Effector CD8-positive, alpha-beta T cell (primary cell): ENCODE results near the gene FASLG.
"Not testable (repeated sequence)": the region's sequence is repeated elsewhere in the genome, so short reads cannot be mapped to it uniquely, and the experiment has no call there.

Source experiments
- DNase-seq: peaks from one replicate; lab custom pipeline; 2025; lab: John Stamatoyannopoulos, UW

Gene FASLG

DNA sequence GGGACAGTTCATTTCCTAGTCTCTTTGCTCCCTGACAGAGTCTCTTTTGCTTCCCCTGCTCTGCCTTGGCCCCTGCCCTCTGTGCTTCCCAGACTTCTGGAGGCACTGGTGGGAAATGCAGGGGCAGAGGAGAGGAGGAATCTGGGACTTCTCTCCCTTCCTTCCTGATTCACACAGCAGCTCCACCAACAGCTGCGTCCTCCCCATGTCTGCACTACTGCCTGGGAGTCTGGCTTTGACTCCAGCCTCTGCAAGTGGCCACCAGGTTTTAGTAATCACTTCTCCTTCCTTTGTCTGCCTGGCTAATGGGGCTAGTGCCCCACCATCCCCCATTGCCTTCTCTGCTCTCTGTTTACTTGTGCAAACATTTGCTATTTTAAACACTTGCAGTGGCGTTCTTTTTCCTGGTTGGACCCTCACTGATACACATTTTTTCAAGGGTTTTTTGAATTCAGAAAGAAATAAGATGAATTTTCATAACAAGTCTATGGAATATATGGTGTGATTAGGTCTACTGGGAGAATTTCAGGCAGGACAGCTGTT lies 21.9 kb downstream of the FASLG start:
- no peak for DNase-seq

- DNase-seq, result no peak
Observed at GRCh38 chr1:172682812-172683211, 23.9 kb downstream of the FASLG start.

DNA sequence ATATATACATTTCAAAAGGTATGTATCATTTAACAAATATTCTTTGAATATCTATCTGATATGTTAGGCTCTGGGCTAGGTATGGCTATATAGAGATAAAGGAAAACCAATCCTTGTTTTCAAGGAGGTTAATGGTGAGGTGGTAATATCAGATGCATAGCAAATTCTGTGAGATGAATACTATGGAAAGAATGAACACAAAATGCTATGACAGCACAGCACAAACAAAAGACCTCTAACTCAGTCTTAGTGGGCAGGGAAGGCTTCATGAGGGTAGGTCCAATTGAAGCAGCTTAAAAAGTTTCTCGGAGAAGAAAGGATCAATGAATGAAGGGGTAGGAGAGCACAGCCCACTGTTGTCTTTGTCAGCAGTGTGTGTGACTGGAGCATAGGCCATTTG lies 27.2 kb downstream of the FASLG start:
- DNase-seq, result no peak

DNA sequence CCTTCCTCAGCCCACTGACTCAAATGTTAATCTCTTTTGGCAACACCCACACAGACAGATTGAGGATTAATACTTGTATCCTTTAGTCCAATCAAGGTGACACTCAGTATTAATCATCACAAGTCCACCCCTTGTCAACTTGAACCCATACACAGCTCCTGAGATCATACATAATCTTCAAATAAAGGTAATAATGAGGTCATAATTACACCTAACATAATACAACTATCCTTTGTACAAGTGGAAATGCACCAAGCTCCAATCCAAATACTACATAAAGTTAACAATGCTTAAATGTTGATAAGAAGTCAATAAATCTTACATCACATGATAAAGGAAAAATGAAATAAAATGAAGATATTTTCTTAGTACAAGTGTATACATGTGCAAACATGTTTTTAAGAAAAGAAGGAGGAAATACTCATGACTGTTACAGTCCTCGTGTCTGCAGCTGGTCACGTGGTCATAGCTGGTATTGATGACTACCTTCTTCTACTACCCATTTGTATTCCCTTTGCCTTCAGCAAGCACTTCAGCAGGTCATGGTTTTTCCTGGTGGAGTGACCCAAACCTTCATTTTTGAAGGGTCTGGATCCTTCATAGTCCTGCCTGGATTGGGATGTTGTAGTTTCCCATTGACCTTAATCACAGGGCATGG lies 29.7 kb downstream of the FASLG start:
- not testable (repeated sequence) for DNase-seq

- DNase-seq, result not testable (repeated sequence)
Observed at GRCh38 chr1:172690925-172691324, 32.0 kb downstream of the FASLG start.

- no peak for DNase-seq
Observed at GRCh38 chr1:172697534-172698002, 38.7 kb downstream of the FASLG start.

DNA sequence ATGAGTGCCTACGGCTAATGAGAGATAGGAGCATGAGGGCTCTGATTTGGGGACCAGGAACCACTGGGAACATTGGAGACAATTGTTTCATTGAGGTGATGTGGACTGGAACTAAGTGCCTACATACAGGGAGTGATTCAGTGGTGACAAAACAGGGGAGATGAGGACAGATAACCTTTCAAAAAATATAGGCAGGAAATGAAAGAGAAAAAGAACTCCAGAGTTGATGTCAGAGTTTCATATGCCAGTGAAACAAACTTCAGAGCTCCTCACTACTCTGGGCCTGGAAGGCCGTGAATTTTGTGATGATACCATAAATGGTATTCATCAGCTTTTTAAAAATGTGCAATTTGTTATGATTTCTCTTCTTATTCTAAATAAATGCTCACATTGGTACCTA lies 39.3 kb downstream of the FASLG start:
- no peak for DNase-seq

GRCh38 chr1:172699111-172699510 lies 40.2 kb downstream of the FASLG start:
- DNase-seq, result peak; percentile 19

DNA sequence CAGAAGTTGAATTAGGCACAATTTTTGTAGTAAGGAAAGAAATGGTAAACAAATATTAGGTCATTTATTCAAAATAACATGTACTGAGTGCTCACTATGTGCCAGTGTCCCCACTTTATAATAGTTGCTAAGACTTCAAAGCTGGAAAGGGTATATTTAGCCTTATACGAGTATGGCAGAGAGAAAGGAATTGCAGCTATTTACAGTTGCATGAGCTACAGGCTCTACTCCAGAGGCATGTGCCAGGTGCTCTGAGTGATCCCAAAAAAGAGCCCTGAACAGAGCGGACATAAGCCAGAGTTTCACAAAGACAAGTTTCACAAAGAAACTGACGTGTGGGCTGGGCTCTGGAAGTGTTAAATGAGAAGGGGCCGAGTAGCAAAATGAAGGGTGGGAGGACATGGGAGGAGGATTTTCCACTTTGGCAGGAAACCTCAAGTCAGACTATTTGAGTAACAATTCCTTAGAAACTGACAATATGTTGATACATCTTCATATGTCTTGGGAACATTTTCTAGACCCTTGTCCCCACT lies 40.9 kb downstream of the FASLG start:
- no peak for DNase-seq

GRCh38 chr1:172700556-172700955 lies 41.7 kb downstream of the FASLG start:
- no peak for DNase-seq

- DNase-seq, result no peak
Observed at GRCh38 chr1:172704001-172704400, 45.1 kb downstream of the FASLG start.

DNA sequence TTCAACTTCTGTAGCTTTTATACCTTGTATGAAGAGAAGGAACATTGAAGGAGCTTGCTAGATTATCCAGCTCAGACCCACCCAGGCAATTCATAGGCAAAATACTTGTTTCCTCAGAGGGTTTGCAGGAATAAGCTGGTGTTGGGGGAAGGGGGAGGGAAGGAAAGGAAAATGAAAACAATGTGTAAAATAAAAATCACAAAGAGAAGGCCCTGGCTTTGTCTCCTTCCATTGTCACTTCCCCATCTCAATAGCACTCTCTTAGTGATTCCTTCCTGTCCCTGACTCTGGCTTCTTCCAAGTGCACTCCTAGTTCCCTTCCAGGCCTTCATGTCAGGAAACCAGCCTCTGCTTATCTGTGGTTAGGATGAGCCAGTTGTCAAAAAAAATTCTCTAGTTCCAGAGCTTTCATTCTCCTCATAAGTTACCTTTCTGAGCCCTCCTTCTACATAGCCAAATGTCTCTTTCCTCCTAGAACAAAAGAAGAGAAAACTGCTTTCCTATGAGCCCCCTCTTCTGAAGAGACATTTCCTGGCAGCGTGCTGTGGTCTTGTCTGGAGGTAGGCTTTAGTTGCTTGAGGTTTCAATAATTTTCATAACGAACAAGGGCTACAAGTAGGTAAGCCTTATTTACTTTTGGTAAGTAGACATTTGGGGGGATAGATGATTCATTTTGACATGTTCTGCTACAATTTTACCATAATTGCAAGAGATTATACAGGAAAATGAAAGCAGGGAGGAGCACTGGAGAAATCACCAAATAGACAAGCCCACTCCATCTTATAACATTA lies 45.7 kb downstream of the FASLG start:
- no peak for DNase-seq

- DNase-seq, result no peak
Observed at GRCh38 chr1:172708452-172708851, 49.5 kb downstream of the FASLG start.

GRCh38 chr1:172711558-172711957 lies 52.7 kb downstream of the FASLG start:
- DNase-seq, result no peak

DNA sequence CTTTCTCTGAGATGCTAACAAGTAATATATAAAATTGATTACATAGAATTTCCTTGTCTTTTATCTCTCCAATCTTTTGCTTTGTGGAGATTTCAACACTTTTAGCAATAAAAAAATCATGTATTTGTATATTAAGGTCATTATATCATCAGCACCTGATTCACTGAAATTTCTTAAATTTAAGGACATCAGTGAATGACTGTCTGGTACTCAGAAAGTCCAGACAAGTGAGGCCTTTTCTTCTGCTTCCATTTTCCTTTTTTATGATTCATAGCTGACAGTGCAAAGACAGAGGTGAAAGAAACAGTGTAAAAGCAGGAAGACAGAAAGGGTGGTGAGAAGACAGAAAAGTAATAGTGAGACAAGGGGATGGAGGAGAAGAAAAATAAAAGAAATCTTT lies 54.6 kb downstream of the FASLG start:
- DNase-seq, result no peak
